Gastrocnemius medialis (tissue), 4 donors: Measurements from ENCODE around the gene PRKAG2. TPM values are rescaled to one million over a fixed set of nuclear protein-coding genes. Genes with fewer than 3 reads are reported as not detected.

ENCODE experiments used
- ATAC-seq, 2 donors: fragments of 150-250 bp; one replicate each; pipeline ENCODE4 v1.9.1; 2016
- DNase-seq, 2 donors: peaks; one replicate each; pipeline ENCODE4 v3.0.0-alpha.2; 2019
- H3K27ac ChIP-seq, 4 donors: fragments of 200-600 bp; sonication (generic); 1 replicate in 1 of 4; 2 replicates in 3 of 4; pipeline ENCODE4 v1.5.1; 2016 to 2018; ENCODE audit warnings: mild to moderate bottlenecking in 2 of 4, moderate library complexity in 1 of 4
- H3K27me3 ChIP-seq, 3 donors: fragments of 200-600 bp; sonication (generic) in 2 of 3; 1 replicate in 1 of 3; 2 replicates in 2 of 3; pipeline versions ENCODE4 v1.5.1 to v1.6.0; 2016 to 2019; ENCODE audit warnings: mild to moderate bottlenecking in 1 of 3, moderate library complexity in 1 of 3
- H3K36me3 ChIP-seq, 2 donors: fragments of 200-600 bp; sonication (generic) in 1 of 2; one replicate each; pipeline ENCODE4 v1.5.1; 2017 to 2018
- H3K4me1 ChIP-seq, 2 donors: fragments of 200-600 bp; sonication (generic) in 1 of 2; one replicate each; pipeline ENCODE4 v1.5.1; 2016 to 2017; ENCODE audit warnings: mild to moderate bottlenecking in 2 of 2
- H3K4me3 ChIP-seq, 4 donors: fragments of 200-600 bp; sonication (generic) in 3 of 4; 1 replicate in 1 of 4; 2 replicates in 3 of 4; pipeline ENCODE4 v1.5.1; 2016 to 2019; ENCODE audit warnings: mild to moderate bottlenecking in 2 of 4
- H3K9me3 ChIP-seq, 3 donors: fragments of 200-600 bp; sonication (generic) in 2 of 3; 1 replicate in 1 of 3; 2 replicates in 2 of 3; pipeline ENCODE4 v1.5.1; 2016 to 2019
- CTCF ChIP-seq, 5 experiments: fragments of 450-650 bp in 3 of 5; fragments of 200-600 bp in 2 of 5; sonication (generic) in 2 of 5; IDR thresholded peaks in 4 of 5; conservative IDR thresholded peaks in 1 of 5; 1 replicate in 4 of 5; 2 replicates in 1 of 5; pipeline ENCODE4 v1.5.1; 2016 to 2019; ENCODE audit warnings: antibody characterized with exemption in 5 of 5, mild to moderate bottlenecking in 3 of 5, moderate library complexity in 3 of 5
- POLR2A ChIP-seq, 2 donors: fragments of 450-650 bp; IDR thresholded peaks; one replicate each; pipeline ENCODE4 v1.6.1; 2017; ENCODE audit warnings: antibody characterized with exemption in 2 of 2, mild to moderate bottlenecking in 2 of 2, moderate library complexity in 2 of 2
- in situ Hi-C, 4 donors: fragments of 200-750 bp; cut with MboI; loops; one replicate each; pipeline versions ENCODE4 v1.15.0 to v1.8.0; 2017; ENCODE audit warnings: low sequenced_read_pairs in 4 of 4
- intact Hi-C: fragments of 100-400 bp; cut with DNase I; formaldehyde crosslinking; loops from one replicate; pipeline ENCODE4 v1.15.1; 2023; ENCODE audit warnings: low total_unique reads
- total RNA-seq, 4 donors: library from RNA; depleted of rRNA; stranded (reverse); fragments of >200 nt; gene quantifications; one replicate each; pipeline versions ENCODE4 v1.1.0 to v1.2.3, GENCODE V29; 2016

The PRKAG2 gene
- total RNA-seq, 4 donors from 2014 or later = 5.3 to 32.6 (median 13.9) TPM

DNA sequence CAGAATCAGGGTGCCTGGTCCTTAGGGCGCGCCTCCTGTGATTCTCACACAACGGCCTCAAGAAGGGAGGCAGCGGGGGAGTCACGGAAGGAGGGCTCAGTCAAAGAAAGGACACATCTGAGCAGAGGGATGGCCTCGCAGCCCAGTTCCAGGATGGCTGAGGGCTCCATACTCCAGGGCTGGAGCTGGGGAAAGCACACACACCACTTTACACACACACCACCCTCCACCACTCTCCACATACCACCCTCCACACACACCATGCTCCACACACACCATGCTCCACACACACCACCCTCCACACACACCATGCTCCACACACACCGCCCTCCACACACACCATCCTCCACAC lies 22.2 kb downstream of the PRKAG2 start:
- Histone ChIP-seq H3K27ac (no peak overlapping the region), H3K4me3 (no peak overlapping the region), H3K27me3 (no peaks in the 10 kb centered on the region), H3K36me3 (no peaks in the 10 kb centered on the region), H3K4me1 (no peaks in the 10 kb centered on the region), H3K9me3 (no peaks in the 10 kb centered on the region)
- intact Hi-C loops = no loop called here
- in situ Hi-C loops = no loop called here
- ATAC-seq (no peak), DNase-seq (no peak)
- TF ChIP-seq POLR2A (IDR thresholded peaks at IDR 0.05) = no peak
- TF ChIP-seq CTCF (IDR thresholded peaks at IDR 0.05 in 4 of 5, conservative IDR thresholded peaks at IDR 0.05 in 1 of 5) = no peak

GRCh38 chr7:151853896-151854719 lies 22.8 kb downstream of the PRKAG2 start:
- TF ChIP-seq CTCF (IDR thresholded peaks at IDR 0.05 in 4 of 5, conservative IDR thresholded peaks at IDR 0.05 in 1 of 5) (no peak), POLR2A (IDR thresholded peaks at IDR 0.05) (no peak)
- H3K27ac ChIP-seq = no peak overlapping the region

GRCh38 chr7:151852486-151853396 lies 24.2 kb downstream of the PRKAG2 start:
- H3K27me3 ChIP-seq = no peaks in the 10 kb centered on the region
- ATAC-seq = no peak
- DNase-seq = no peak
- in situ Hi-C loops (no loop called here), intact Hi-C loops (no loop called here)
- no peaks in the 10 kb centered on the region for H3K36me3 ChIP-seq
- H3K4me3 ChIP-seq = no peak overlapping the region
- H3K4me1 ChIP-seq = no peaks in the 10 kb centered on the region
- H3K9me3 ChIP-seq = no peaks in the 10 kb centered on the region
- no peak overlapping the region for H3K27ac ChIP-seq
- no peak for TF ChIP-seq POLR2A (IDR thresholded peaks at IDR 0.05)
- no peak for TF ChIP-seq CTCF (IDR thresholded peaks at IDR 0.05 in 4 of 5, conservative IDR thresholded peaks at IDR 0.05 in 1 of 5)

More at GRCh38 chr7:151853896-151854719, 22.8 kb downstream of the PRKAG2 start:
- DNase-seq (peak; percentile 28 to 48), ATAC-seq (peak; percentile 51 to 63)
- intact Hi-C loops (no loop called here), in situ Hi-C loops (no loop called here)
- H3K36me3 ChIP-seq = no peaks in the 10 kb centered on the region
- H3K27me3 ChIP-seq = no peaks in the 10 kb centered on the region
- no peaks in the 10 kb centered on the region for H3K4me1 ChIP-seq
- H3K4me3 ChIP-seq = no peak overlapping the region
- no peaks in the 10 kb centered on the region for H3K9me3 ChIP-seq

- DNase-seq (peak in 1 of 2 donors; percentile 50), ATAC-seq (peak in 1 of 2 donors; percentile 25)
- H3K4me1 ChIP-seq = no peaks in the 10 kb centered on the region
- H3K36me3 ChIP-seq = no peaks in the 10 kb centered on the region
- in situ Hi-C loops = no loop called here
- no peaks in the 10 kb centered on the region for H3K9me3 ChIP-seq
- intact Hi-C loops = no loop called here
- H3K4me3 ChIP-seq = peak overlapping the region in 1 of 4 donors; percentile 18
- no peaks in the 10 kb centered on the region for H3K27me3 ChIP-seq
- peak in 1 of 2 donors; percentile 13 for TF ChIP-seq POLR2A (IDR thresholded peaks at IDR 0.05)
- no peak for TF ChIP-seq CTCF (IDR thresholded peaks at IDR 0.05 in 4 of 5, conservative IDR thresholded peaks at IDR 0.05 in 1 of 5)
- H3K27ac ChIP-seq = no peak overlapping the region
Observed at GRCh38 chr7:151851782-151852181, 25.1 kb downstream of the PRKAG2 start.
